AG10803 (cell line): Measurements from ENCODE around the gene MRPL2.

Experiments
- DNase-seq: peaks from one replicate; pipeline ENCODE4 v3.0.0; 2010; ENCODE audit warnings: low read depth
- H3K4me3 ChIP-seq: 2 replicates; pipeline ENCODE4 v1.5.1; 2011; ENCODE audit warnings: mild to moderate bottlenecking, low read length, control low read depth
- TF ChIP-seq, protein P1 (sequence below): conservative IDR thresholded peaks from 2 replicates; pipeline ENCODE4 v1.5.1; 2011; ENCODE audit warnings: mild to moderate bottlenecking, low read length, control low read depth, inconsistent platforms

Gene MRPL2

DNA sequence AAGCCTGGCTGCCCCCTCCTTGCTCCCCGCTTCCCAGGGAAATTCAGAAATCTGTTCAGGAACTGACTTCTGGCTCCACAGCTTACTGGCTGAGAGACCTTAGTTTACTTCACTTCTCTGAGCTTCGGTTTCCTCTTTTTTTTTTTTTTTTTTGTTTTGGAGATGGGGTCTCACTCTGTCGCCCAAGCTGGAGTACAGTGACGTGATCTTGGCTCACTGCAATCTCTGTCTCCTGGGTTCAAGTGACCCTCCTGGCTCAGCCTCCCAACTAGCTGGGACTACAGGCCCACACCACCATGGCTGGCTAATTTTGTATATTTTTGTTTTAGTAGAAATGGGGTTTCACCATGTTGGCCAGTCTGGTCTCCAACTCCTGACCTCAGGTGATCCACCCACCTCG, 31.8 kb upstream of the MRPL2 start:
- no peak for DNase-seq
- H3K4me3 ChIP-seq = no peak overlapping the region
- TF ChIP-seq, protein P1, sequence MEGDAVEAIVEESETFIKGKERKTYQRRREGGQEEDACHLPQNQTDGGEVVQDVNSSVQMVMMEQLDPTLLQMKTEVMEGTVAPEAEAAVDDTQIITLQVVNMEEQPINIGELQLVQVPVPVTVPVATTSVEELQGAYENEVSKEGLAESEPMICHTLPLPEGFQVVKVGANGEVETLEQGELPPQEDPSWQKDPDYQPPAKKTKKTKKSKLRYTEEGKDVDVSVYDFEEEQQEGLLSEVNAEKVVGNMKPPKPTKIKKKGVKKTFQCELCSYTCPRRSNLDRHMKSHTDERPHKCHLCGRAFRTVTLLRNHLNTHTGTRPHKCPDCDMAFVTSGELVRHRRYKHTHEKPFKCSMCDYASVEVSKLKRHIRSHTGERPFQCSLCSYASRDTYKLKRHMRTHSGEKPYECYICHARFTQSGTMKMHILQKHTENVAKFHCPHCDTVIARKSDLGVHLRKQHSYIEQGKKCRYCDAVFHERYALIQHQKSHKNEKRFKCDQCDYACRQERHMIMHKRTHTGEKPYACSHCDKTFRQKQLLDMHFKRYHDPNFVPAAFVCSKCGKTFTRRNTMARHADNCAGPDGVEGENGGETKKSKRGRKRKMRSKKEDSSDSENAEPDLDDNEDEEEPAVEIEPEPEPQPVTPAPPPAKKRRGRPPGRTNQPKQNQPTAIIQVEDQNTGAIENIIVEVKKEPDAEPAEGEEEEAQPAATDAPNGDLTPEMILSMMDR = no peak

DNA sequence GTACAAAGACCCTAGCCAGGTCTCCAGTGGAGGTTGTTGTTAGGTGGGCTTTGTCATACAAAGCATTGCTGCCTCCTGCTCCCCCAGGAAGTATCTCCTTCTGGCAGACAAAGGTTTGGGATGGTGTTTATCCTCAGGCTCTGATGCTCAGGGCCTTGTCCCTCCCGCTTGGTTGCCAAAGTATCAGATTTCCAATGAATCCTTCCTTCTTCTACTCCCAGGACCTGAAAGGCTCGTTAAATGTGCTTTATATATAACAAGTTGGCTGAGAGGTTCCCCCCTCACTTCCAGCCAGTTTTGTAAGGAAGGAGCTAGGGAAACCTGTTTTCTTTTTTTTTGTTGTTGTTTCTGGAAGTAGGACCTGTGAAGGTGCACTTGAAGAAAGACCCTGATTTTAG, 31.3 kb upstream of the MRPL2 start:
- no peak overlapping the region for H3K4me3 ChIP-seq
- no peak for DNase-seq
- TF ChIP-seq, protein P1 = no peak

DNA sequence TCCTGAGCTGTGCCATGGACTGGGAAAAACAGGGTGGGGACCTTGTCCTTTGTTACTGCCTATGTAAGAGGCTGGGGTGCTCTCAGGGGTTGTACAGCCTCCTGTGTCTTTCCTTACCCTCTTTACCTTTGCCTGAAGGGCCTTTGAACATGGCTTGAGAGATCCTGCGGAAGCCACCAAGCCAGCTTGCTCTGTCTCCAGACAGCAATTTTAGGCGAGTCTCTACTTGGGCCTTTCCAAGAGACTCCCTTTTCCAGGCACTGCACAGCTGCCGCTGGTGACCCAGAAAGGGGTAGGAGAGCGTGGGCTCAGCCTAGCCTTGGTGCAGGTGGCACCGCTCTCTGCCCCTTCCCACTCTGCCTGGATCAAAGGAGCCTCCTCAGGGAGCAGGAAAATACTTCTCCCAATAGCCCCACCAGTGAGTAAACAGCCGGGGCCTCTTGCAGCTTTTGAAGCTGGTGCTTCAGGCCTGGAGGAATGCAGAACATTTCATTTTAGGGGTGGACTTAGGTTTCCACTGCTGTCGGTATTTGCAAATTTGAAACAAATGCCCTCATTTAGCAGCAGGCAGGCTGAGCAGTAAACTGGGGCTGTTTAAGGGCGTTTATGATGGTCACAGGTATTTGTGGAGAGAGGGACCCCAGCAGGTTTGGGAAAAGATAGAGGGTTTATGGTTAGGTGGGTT, 30.8 kb upstream of the MRPL2 start:
- H3K4me3 ChIP-seq = peak overlapping the region; percentile 9; the same call in 1 of the 2 replicates
- DNase-seq = peak; percentile 73
- TF ChIP-seq, protein P1 = no peak

DNA sequence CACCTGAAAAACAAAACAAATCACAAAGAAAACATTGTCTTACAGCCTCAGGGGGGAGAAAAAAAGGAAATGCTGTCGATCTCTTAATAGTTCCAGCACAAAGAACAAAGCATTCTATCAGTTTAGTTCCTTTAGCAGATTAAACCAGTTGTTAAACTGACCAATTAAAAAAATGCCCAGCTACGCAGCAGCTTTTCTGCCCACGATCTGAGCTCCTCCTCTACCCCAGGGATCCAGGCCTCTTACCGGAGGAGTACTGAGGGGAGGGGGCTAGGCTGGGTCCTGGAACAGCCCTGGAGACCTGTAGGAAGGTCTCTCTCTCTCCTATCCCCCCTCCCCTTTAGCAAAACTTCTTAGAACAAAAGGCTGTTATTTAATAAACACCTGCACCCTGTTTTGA, 30.2 kb upstream of the MRPL2 start:
- DNase-seq = no peak
- TF ChIP-seq, protein P1 = no peak
- H3K4me3 ChIP-seq = no peak overlapping the region; the same call in 1 of the 2 replicates

DNA sequence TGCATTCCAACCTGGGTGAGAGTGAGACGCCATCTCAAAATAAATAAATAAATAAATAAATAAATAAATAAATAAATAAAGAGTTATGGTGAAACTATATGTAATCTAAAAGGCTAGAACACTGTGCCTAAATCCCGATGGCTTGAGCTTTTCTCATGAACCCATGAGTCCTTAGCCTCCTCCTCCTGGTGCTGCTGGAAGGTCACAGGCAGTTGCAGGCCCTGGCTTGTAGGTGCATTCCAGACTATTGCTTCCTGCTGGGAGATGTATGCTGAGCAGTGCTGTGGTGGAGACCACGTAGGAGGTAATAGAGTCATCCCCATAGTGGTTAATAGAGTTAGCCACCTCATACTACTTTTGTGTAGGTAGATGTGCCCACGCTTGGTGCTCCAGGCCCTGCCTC, 29.4 kb upstream of the MRPL2 start:
- TF ChIP-seq, protein P1 = no peak
- H3K4me3 ChIP-seq = no peak overlapping the region
- peak; percentile 30 for DNase-seq

DNA sequence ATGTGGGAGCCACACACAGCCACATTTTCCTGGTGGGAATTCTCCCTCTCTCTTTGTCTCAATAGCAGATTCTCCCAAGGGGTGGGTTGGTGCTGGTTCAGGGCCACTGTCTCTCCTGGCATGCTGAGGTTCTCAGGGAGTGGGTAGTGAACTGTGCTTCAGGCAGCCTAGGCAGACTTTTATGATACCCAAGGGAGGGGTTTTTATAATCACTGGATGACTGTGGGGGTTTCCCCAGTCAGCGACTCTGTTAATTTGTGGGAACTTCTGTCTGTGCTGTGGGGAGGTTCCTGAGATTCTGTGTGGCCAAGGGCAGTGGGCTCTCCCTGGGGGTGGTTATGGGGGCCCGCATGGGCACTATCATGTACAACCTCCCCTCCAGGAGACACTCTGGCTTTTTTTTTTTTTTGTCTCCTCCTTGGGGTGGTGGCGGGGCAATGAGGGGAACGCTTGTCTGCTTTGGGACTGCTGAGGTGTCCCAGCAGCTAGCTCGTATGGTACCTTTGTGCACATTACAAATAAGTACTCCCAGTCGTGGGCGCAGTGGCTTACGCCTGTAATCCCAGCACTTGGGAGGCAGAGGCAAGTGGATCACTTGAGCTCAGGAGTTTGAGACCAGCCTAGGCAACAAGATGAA, 26.9 kb upstream of the MRPL2 start:
- H3K4me3 ChIP-seq = no peak overlapping the region
- no peak for DNase-seq
- TF ChIP-seq, protein P1 = no peak
